IPS-18a (cell line): Measurements from ENCODE around the gene ZCCHC2.

Experiments used
- H3K27ac ChIP-seq: one replicate; pipeline ENCODE4 v1.5.1; 2013; ENCODE audit warnings: low read length
- H3K27me3 ChIP-seq: one replicate; pipeline ENCODE4 v1.6.1; 2013; ENCODE audit warnings: mild to moderate bottlenecking, low read length; ENCODE audit not compliant: control insufficient read depth, insufficient read depth
- H3K36me3 ChIP-seq: one replicate; pipeline ENCODE4 v1.6.1; 2013; ENCODE audit warnings: low read depth, low read length; ENCODE audit not compliant: control insufficient read depth
- H3K4me1 ChIP-seq: one replicate; pipeline ENCODE4 v1.6.1; 2013; ENCODE audit warnings: low read depth, low read length; ENCODE audit not compliant: control insufficient read depth
- H3K4me3 ChIP-seq: one replicate; pipeline ENCODE4 v1.5.1; 2013; ENCODE audit warnings: low read length
- H3K9ac ChIP-seq: one replicate; pipeline ENCODE4 v1.6.1; 2013; ENCODE audit warnings: mild to moderate bottlenecking, low read length, moderate library complexity
- H3K9me3 ChIP-seq: one replicate; pipeline ENCODE4 v1.6.1; 2013; ENCODE audit warnings: low read depth, low read length; ENCODE audit not compliant: control insufficient read depth

Gene ZCCHC2

GRCh38 chr18:62571037-62571436, 48.2 kb downstream of the ZCCHC2 start:
- Histone ChIP-seq H3K27ac (no peak overlapping the region), H3K9me3 (no peaks in the 10 kb centered on the region), H3K4me3 (no peak overlapping the region), H3K4me1 (no peaks in the 10 kb centered on the region), H3K36me3 (peaks cover 18% of the 10 kb centered on the region), H3K27me3 (no peaks in the 10 kb centered on the region), H3K9ac (no peak overlapping the region)

DNA sequence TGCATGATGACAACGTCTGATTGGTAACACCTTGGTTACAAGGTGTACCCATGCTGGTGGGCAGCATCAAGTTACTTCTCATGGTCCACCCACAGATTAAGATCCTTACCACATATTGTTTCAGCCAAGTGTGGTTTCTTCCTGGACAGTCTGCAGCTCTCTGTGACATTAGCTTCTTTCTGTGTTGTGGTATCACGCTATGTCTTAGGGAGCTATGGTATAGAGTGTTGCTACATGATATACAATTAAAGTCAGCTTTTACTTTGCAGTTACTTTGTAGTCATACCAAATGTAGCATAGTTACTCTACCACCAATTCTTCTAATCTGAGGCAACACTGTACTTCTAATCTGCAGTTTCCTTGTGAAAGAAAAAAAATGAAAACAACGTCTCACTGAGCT, 48.8 kb downstream of the ZCCHC2 start:
- Histone ChIP-seq H3K4me3 (no peak overlapping the region), H3K9me3 (no peaks in the 10 kb centered on the region), H3K4me1 (no peaks in the 10 kb centered on the region), H3K27ac (no peak overlapping the region), H3K27me3 (no peaks in the 10 kb centered on the region), H3K36me3 (peaks cover 14% of the 10 kb centered on the region), H3K9ac (no peak overlapping the region)

GRCh38 chr18:62572456-62572855, 49.6 kb downstream of the ZCCHC2 start:
- Histone ChIP-seq H3K4me3 (no peak overlapping the region), H3K36me3 (peaks cover 14% of the 10 kb centered on the region), H3K9ac (no peak overlapping the region), H3K9me3 (no peaks in the 10 kb centered on the region), H3K27ac (no peak overlapping the region), H3K27me3 (no peaks in the 10 kb centered on the region), H3K4me1 (no peaks in the 10 kb centered on the region)

- Histone ChIP-seq H3K27ac (no peak overlapping the region), H3K36me3 (peaks cover 14% of the 10 kb centered on the region), H3K27me3 (no peaks in the 10 kb centered on the region), H3K9me3 (no peaks in the 10 kb centered on the region), H3K9ac (no peak overlapping the region), H3K4me3 (no peak overlapping the region), H3K4me1 (no peaks in the 10 kb centered on the region)
Measured at GRCh38 chr18:62574776-62575175, 52.0 kb downstream of the ZCCHC2 start.

DNA sequence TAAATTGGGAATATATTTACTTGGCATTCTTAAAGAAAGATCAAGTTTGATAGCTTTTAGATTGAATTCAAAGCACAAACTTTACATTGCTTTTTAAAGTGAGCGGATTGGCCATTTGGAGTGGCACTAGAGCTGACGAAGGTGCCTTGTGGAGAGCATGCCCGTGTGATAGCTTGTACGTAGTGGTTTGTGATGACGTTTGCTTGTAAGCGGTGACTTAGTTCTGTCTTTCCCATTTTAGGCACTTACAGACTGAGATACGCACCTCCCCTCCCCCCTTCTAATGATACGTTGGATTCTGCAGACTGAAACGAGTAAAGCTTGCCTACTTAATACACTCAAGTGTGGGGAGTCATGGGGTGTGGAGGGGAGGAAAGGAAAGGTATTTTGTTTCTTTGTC, 53.4 kb downstream of the ZCCHC2 start:
- Histone ChIP-seq H3K27me3 (no peaks in the 10 kb centered on the region), H3K36me3 (peaks cover 14% of the 10 kb centered on the region), H3K9ac (no peak overlapping the region), H3K4me1 (no peaks in the 10 kb centered on the region), H3K4me3 (no peak overlapping the region), H3K27ac (no peak overlapping the region), H3K9me3 (no peaks in the 10 kb centered on the region)

GRCh38 chr18:62576845-62577512, 54.2 kb downstream of the ZCCHC2 start:
- H3K4me1 ChIP-seq = no peaks in the 10 kb centered on the region
- H3K9ac ChIP-seq = no peak overlapping the region
- H3K27ac ChIP-seq = no peak overlapping the region
- H3K27me3 ChIP-seq = no peaks in the 10 kb centered on the region
- H3K4me3 ChIP-seq = no peak overlapping the region
- H3K36me3 ChIP-seq = peaks cover 14% of the 10 kb centered on the region
- H3K9me3 ChIP-seq = no peaks in the 10 kb centered on the region

GRCh38 chr18:62577765-62578164, 54.9 kb downstream of the ZCCHC2 start:
- H3K27ac ChIP-seq = no peak overlapping the region
- H3K36me3 ChIP-seq = peaks cover 14% of the 10 kb centered on the region
- no peak overlapping the region for H3K4me3 ChIP-seq
- H3K9me3 ChIP-seq = no peaks in the 10 kb centered on the region
- H3K9ac ChIP-seq = no peak overlapping the region
- no peaks in the 10 kb centered on the region for H3K4me1 ChIP-seq
- no peaks in the 10 kb centered on the region for H3K27me3 ChIP-seq

DNA sequence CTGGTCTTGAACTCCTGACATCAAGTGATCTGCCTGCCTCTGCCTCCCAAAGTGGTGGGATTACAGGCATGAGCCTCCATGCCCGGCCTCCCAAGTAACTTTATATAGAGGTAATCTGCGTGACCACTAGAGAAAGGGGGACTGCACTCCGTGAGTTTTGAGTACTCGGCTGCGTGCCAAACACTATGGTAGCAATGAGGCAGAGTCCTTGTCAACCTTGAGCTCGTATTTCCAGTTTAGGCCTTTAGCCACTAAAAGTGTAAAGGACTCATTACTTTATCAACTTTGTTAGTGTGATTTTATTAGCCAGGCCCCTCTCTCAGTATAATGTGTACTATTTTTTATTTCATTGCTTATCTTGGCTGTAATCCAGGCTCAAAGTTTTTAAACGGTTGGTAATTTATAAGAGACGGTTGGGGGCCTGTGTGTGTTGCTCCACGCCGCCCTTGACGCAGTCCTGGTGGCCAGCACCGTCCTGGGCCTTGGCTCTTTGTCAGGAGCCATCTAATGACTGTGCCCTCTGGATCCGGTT, 56.2 kb downstream of the ZCCHC2 start:
- Histone ChIP-seq H3K36me3 (peaks cover 14% of the 10 kb centered on the region), H3K4me3 (no peak overlapping the region), H3K27ac (no peak overlapping the region), H3K27me3 (no peaks in the 10 kb centered on the region), H3K9ac (no peak overlapping the region), H3K9me3 (no peaks in the 10 kb centered on the region), H3K4me1 (peaks cover 2% of the 10 kb centered on the region)

DNA sequence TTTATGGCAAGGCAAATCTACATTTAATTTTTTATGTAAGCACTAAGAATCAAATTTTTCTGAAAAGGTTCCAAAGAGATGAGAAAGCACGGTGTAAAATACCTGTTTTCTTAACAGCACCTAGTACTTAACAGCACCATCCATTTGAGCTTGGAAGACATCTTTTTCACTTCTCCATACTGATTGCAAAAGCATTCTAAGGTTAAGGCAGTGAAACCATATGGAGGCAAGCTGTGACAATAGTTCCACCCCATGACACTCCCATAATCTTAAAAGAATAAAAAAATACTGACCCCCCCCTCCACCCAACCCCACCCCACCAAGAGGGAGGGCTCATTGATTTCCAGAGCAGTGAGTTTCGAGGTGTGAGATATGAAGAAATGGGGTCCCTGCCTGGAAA, 60.6 kb downstream of the ZCCHC2 start:
- Histone ChIP-seq H3K9ac (no peak overlapping the region), H3K27ac (no peak overlapping the region), H3K4me1 (peaks cover 7% of the 10 kb centered on the region), H3K4me3 (no peak overlapping the region), H3K36me3 (no peaks in the 10 kb centered on the region), H3K9me3 (no peaks in the 10 kb centered on the region), H3K27me3 (no peaks in the 10 kb centered on the region)

GRCh38 chr18:62584241-62585120, 61.7 kb downstream of the ZCCHC2 start:
- H3K36me3 ChIP-seq = no peaks in the 10 kb centered on the region
- no peak overlapping the region for H3K27ac ChIP-seq
- H3K9ac ChIP-seq = no peak overlapping the region
- H3K9me3 ChIP-seq = no peaks in the 10 kb centered on the region
- no peaks in the 10 kb centered on the region for H3K27me3 ChIP-seq
- no peak overlapping the region for H3K4me3 ChIP-seq
- peaks cover 7% of the 10 kb centered on the region for H3K4me1 ChIP-seq

- H3K9me3 ChIP-seq = no peaks in the 10 kb centered on the region
- no peaks in the 10 kb centered on the region for H3K27me3 ChIP-seq
- no peak overlapping the region for H3K27ac ChIP-seq
- no peaks in the 10 kb centered on the region for H3K36me3 ChIP-seq
- H3K9ac ChIP-seq = no peak overlapping the region
- no peak overlapping the region for H3K4me3 ChIP-seq
- H3K4me1 ChIP-seq = peaks cover 7% of the 10 kb centered on the region
Measured at GRCh38 chr18:62585274-62586150, 62.7 kb downstream of the ZCCHC2 start.
